Keratinocyte (primary cell): ENCODE measurements around the gene STRBP. TPM values are rescaled to one million over a fixed set of nuclear protein-coding genes. Genes with fewer than 3 reads are reported as not detected.

Experiments used
- DNase-seq: peaks from one replicate; pipeline ENCODE4 v3.0.0-alpha.2; 2011; ENCODE audit warnings: low read depth, missing footprints, low spot score
- FAIRE-seq: peaks from 2 replicates; lab custom pipeline; 2011; peaks lifted over from hg19 to GRCh38; lab: Jason Lieb, UNC
- H2AFZ ChIP-seq: 2 replicates; pipeline ENCODE4 v1.6.0; 2012; ENCODE audit warnings: low read length, control low read depth, inconsistent platforms; ENCODE audit not compliant: control insufficient read depth
- H3K27ac ChIP-seq: 2 replicates; pipeline ENCODE4 v1.5.1; 2011; ENCODE audit warnings: low read length; ENCODE audit not compliant: control insufficient read depth, insufficient read depth
- H3K27me3 ChIP-seq: 3 replicates; pipeline ENCODE4 v1.6.0; 2011; ENCODE audit warnings: low read length; ENCODE audit not compliant: control insufficient read depth, insufficient read depth; ENCODE audit errors: extremely low read depth
- H3K36me3 ChIP-seq, 2 experiments: 2 replicates in 1 of 2; 3 replicates in 1 of 2; pipeline ENCODE4 v1.5.1; 2011; ENCODE audit warnings: low read length in 2 of 2, mild to moderate bottlenecking in 1 of 2; ENCODE audit not compliant: control insufficient read depth in 2 of 2, insufficient read depth in 2 of 2; ENCODE audit errors: extremely low read depth in 1 of 2
- H3K4me1 ChIP-seq: 3 replicates; pipeline ENCODE4 v1.5.1; 2011; ENCODE audit warnings: low read length; ENCODE audit not compliant: control insufficient read depth, insufficient read depth; ENCODE audit errors: extremely low read depth
- H3K4me2 ChIP-seq: 3 replicates; pipeline ENCODE4 v1.6.0; 2011; ENCODE audit warnings: low read depth, low read length; ENCODE audit not compliant: control insufficient read depth, insufficient read depth; ENCODE audit errors: extremely low read depth
- H3K4me3 ChIP-seq, 3 experiments: fragments of 200-600 bp in 1 of 3; sonication (generic) in 1 of 3; 2 replicates in 2 of 3; 3 replicates in 1 of 3; pipeline ENCODE4 v1.5.1; 2011 to 2016; ENCODE audit warnings: low read length in 3 of 3, mild to moderate bottlenecking in 3 of 3, control low read depth in 2 of 3, inconsistent platforms in 1 of 3, low read depth in 1 of 3, mixed read lengths in 1 of 3, mixed run types in 1 of 3, moderate library complexity in 1 of 3; ENCODE audit not compliant: control insufficient read depth in 2 of 3, insufficient read depth in 2 of 3; ENCODE audit errors: extremely low read depth in 1 of 3
- H3K79me2 ChIP-seq: 2 replicates; pipeline ENCODE4 v1.6.0; 2012; ENCODE audit warnings: low read length; ENCODE audit not compliant: control insufficient read depth, insufficient read depth
- H3K9ac ChIP-seq: 3 replicates; pipeline ENCODE4 v1.6.0; 2011; ENCODE audit warnings: low read length; ENCODE audit not compliant: control insufficient read depth, insufficient read depth; ENCODE audit errors: extremely low read depth
- H3K9me1 ChIP-seq: 3 replicates; pipeline ENCODE4 v1.6.0; 2011; ENCODE audit warnings: low read length; ENCODE audit not compliant: control insufficient read depth, insufficient read depth; ENCODE audit errors: extremely low read depth
- H3K9me3 ChIP-seq: 2 replicates; pipeline ENCODE4 v1.5.1; 2012; ENCODE audit warnings: low read depth, low read length; ENCODE audit not compliant: control insufficient read depth
- H4K20me1 ChIP-seq: 3 replicates; pipeline ENCODE4 v1.6.0; 2011; ENCODE audit warnings: low read length; ENCODE audit not compliant: control insufficient read depth, insufficient read depth; ENCODE audit errors: extremely low read depth
- EZH2 ChIP-seq: IDR thresholded peaks from one replicate; pipeline ENCODE4 v1.6.1; 2012; ENCODE audit warnings: inconsistent platforms, mild to moderate bottlenecking, low read length, moderate library complexity
- dilution Hi-C: fragments of 300-500 bp; cut with MboI; formaldehyde crosslinking; loops from one replicate; pipeline ENCODE4 v1.7.0; 2020; ENCODE audit warnings: low sequenced_read_pairs; ENCODE audit not compliant: extremely low pct_ligation_motif_present
- polyA plus RNA-seq, 5 experiments: library from polyadenylated mRNA; depleted of rRNA in 3 of 5; stranded (reverse) in 3 of 5; stranded (forward) in 1 of 5; unstranded in 1 of 5; fragments of >200 nt; gene quantifications; 1 replicate in 1 of 5; 2 replicates in 3 of 5; 3 replicates in 1 of 5; pipeline versions ENCODE4 v1.2.1 to v1.2.3, GENCODE V29; 2011 to 2012; ENCODE audit warnings: missing spikeins in 2 of 5, low read depth in 1 of 5, low replicate concordance in 1 of 5
- TF ChIP-seq, protein P1 (sequence below), 3 experiments: IDR thresholded peaks in 1 of 3; conservative IDR thresholded peaks in 1 of 3; optimal IDR thresholded peaks in 1 of 3; 2 replicates in 2 of 3; 3 replicates in 1 of 3; pipeline versions ENCODE3 to v1.5.1; 2011; ENCODE audit warnings: low read length in 3 of 3, mild to moderate bottlenecking in 3 of 3, moderate library complexity in 2 of 3, control low read depth in 1 of 3, inconsistent platforms in 1 of 3; ENCODE audit not compliant: insufficient read depth in 2 of 3; ENCODE audit errors: extremely low read depth in 1 of 3

Gene STRBP
- polyA plus RNA-seq, 1 donor (not counting 4 experiments of a cell fraction or from before 2014, with no cell fraction given): 11.3 TPM

DNA sequence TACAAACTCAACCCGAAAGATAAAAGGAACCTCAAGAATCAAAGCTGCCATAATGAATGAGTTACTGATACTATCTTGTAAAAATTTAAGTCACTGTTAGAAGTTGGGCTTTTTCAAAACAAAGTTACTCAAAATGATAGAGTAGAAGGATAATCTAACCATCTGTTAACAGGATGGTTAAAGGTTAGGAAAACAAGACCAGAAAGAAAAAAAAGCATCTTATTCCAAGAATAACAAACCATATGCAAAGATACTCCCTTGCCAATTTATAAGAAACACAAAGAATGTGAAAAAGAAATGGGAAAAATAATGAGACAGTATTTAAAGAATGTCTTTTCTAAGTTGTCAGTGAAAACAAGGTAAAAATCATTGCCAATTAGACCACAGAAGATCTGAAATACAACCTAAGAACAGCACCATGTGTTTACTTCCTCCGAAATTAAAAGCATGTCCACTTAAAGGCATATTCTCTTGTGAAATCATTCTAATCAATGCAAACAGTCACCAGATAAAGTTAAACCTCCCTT lies 51.2 kb downstream of the STRBP start:
- dilution Hi-C loops: no loop called here
- H3K4me1 ChIP-seq: peaks cover 4% of the 10 kb centered on the region
- no peaks in the 10 kb centered on the region for H3K79me2 ChIP-seq
- no peaks in the 10 kb centered on the region for H4K20me1 ChIP-seq
- no peaks in the 10 kb centered on the region for H3K27me3 ChIP-seq
- H3K9ac ChIP-seq: no peak overlapping the region
- no peaks in the 10 kb centered on the region for H3K36me3 ChIP-seq
- H3K9me3 ChIP-seq: no peaks in the 10 kb centered on the region
- H3K4me3 ChIP-seq: no peak overlapping the region
- no peak for FAIRE-seq
- DNase-seq: no peak
- no peaks in the 10 kb centered on the region for H3K9me1 ChIP-seq
- TF ChIP-seq EZH2: no peak
- TF ChIP-seq, protein P1, sequence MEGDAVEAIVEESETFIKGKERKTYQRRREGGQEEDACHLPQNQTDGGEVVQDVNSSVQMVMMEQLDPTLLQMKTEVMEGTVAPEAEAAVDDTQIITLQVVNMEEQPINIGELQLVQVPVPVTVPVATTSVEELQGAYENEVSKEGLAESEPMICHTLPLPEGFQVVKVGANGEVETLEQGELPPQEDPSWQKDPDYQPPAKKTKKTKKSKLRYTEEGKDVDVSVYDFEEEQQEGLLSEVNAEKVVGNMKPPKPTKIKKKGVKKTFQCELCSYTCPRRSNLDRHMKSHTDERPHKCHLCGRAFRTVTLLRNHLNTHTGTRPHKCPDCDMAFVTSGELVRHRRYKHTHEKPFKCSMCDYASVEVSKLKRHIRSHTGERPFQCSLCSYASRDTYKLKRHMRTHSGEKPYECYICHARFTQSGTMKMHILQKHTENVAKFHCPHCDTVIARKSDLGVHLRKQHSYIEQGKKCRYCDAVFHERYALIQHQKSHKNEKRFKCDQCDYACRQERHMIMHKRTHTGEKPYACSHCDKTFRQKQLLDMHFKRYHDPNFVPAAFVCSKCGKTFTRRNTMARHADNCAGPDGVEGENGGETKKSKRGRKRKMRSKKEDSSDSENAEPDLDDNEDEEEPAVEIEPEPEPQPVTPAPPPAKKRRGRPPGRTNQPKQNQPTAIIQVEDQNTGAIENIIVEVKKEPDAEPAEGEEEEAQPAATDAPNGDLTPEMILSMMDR (optimal IDR thresholded peaks at IDR 0.05 in 1 of 3, IDR thresholded peaks at IDR 0.05 in 1 of 3, conservative IDR thresholded peaks at IDR 0.05 in 1 of 3; ENCODE audit: extremely low read depth in 1 of 3, insufficient read depth in 2 of 3, low read length in 3 of 3): no peak
- H2AFZ ChIP-seq: no peak overlapping the region
- H3K4me2 ChIP-seq: no peak overlapping the region
- no peak overlapping the region for H3K27ac ChIP-seq

DNA sequence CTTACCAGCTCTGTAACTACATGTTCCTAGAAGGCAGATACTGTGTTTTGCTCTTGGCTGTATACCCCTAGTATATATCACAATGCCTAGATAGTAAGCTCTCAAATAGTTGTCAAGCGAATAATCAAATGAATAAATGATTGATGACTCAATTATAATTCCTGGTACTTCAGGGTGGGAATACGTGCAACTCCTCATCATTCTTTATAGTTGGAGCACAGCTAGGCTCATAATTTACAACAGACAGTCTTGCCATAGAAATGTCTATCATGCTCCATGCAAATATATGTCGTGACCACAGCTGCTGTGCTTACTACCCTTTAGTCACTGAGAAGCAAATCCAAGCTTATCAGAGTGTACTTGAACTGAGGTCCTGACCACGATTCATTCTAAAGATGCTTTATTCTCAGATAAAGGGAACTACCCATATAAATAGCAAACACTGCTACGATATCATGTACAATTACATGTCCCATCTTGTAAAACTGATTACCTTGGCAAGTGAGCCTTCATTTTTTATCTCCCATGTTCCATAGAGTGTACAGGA lies 52.1 kb downstream of the STRBP start:
- DNase-seq (no peak), FAIRE-seq (no peak)
- H3K79me2 ChIP-seq: no peaks in the 10 kb centered on the region
- H3K9me1 ChIP-seq: no peaks in the 10 kb centered on the region
- H3K4me2 ChIP-seq: peak overlapping the region; percentile 4
- no peak overlapping the region for H3K9ac ChIP-seq
- H3K4me1 ChIP-seq: peaks cover 4% of the 10 kb centered on the region
- H3K27ac ChIP-seq: no peak overlapping the region
- no peaks in the 10 kb centered on the region for H3K27me3 ChIP-seq
- H3K9me3 ChIP-seq: no peaks in the 10 kb centered on the region
- no peaks in the 10 kb centered on the region for H4K20me1 ChIP-seq
- peak overlapping the region; percentile 20 for H2AFZ ChIP-seq
- no peak for TF ChIP-seq EZH2
- TF ChIP-seq, protein P1 (optimal IDR thresholded peaks at IDR 0.05 in 1 of 3, IDR thresholded peaks at IDR 0.05 in 1 of 3, conservative IDR thresholded peaks at IDR 0.05 in 1 of 3; ENCODE audit: extremely low read depth in 1 of 3, insufficient read depth in 2 of 3, low read length in 3 of 3): no peak
- dilution Hi-C loops: no loop called here
- H3K36me3 ChIP-seq: no peaks in the 10 kb centered on the region
- H3K4me3 ChIP-seq: no peak overlapping the region
